ENCODE measurements around the gene TRIP11.

GRCh38 chr14:92040431-92041051 lies 682 bp upstream of the TRIP11 start:
- no peak for TF ChIP-seq CTCF (IDR thresholded peaks at IDR 0.05)
- no peak for TF ChIP-seq REST (IDR thresholded peaks at IDR 0.05; ENCODE audit: insufficient read depth in 1 of 2, low read depth in 2 of 2, low read length in 1 of 2)

Data from Panc1 (cell line).